ENCODE measurements around the gene FJX1. TPM values are rescaled to one million over a fixed set of nuclear protein-coding genes. Genes with fewer than 3 reads are reported as not detected.
"Not testable (repeated sequence)": the region's sequence is repeated elsewhere in the genome, so short reads cannot be mapped to it uniquely, and the experiment has no call there.

FJX1 gene
- total RNA-seq, 2 experiments from 2014 or later, result 1.1 to 1.2 TPM

DNA sequence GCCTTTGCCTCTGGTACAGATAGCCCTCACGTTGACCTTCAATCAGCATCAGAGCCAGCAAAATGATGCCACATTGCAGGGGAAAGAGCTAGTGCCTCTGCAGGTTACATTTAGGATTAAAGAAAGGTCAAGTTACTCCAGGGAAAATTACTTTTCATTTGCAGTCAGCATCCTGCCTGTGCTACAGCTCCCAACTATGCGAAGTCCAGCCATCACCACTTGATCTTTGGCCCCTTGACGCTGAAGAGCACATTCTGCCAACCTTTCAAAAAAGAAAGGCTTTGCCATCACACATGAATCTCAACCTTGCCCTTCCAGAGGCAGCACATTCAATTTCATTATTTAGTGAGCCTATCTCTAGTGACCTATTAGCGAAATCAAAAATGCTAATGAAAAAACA, 11.3 kb downstream of the FJX1 start:
- ChIA-PET CTCF (no interaction called here), POLR2A (no interaction called here)

DNA sequence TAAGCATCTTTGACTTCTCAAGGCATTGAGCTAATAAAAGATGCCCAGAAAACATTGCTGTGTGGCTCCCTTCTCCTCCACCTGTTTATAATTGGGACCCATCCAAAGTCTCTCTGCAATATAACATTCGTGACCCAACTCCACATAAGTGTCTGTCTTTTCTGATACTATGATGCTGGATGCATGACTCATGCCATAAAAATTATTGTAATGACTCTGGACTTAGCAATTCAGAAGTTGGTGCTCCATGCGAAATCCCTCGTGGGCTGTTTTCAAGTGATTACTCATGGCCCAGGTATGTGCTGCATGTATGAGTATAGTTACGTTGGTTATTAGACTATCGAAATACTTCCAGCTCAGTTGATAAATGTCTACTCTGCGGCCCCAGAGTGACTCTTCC, 11.7 kb downstream of the FJX1 start:
- POLR2A ChIA-PET, result no interaction called here
- CTCF ChIA-PET, result no interaction called here

DNA sequence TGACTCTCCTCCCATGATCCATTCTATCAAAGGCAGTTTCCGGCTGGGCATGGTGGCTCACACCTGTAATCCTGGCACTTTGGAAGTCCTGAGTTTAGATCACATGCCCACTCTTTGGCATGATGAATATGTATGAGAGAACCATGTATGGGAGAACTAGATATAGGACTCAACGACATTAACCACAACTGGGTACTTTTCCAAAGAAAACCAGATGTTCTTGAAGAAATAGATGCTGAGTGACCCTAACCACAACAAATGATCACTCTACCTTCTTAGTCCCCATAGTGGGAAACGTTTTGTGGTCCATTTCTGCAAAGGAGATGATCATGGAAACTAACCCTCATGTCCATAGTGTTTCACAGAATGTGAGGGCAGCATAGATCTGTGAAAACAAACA, 13.6 kb downstream of the FJX1 start:
- CTCF ChIA-PET, result no interaction called here
- POLR2A ChIA-PET, result no interaction called here

DNA sequence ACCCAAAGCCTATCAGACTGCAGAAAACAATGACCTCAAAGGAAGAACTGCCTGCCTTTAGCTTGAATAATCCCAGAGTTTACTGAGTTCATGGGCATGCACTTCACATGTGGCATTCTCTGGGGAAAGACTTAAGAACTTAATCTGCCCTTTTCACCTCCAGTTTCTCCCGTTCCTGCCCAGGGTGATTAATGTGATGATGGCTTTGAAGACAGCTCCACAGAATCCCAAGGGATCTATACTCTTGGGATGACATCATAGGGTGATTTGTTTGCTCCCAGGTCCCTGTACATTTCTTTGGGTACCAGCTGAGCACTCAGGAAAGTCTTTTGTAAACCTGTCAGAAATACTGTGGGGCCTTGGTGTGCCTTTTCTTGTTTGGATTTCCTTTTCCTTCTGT, 14.0 kb downstream of the FJX1 start:
- POLR2A ChIA-PET, result no interaction called here
- CTCF ChIA-PET, result no interaction called here

DNA sequence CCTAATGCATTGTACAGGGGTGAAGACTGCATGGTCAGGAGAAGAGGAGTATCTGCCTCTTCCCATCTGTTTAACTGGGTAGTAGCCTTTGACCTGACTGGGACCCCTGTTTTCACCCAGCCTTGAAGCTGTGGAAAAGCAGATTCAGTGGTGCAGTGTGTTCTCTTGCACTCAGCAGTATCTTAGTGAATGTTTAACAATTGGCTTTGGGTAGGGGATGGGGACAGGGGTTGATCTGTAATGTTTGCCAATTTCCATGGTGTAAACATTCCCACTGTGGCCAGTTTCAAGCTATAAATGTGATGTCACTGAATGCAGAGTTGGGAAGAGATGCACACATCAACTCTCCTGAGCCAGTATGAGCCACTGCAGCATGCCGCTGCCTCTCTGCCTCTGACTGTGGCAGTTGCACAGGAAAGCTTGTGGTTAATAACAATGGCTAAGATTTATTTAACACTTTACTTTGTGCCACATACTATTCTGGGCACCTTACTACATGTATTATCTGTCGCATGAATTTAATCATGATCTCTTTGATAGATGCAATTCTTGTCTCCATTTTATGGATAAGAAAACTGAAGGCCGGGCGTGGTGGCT, 15.7 kb downstream of the FJX1 start:
- ChIA-PET POLR2A (no interaction called here), CTCF (interaction anchor here (0.7 kb wide), 1 partner anchor 615 kb away, joined by 3 read pairs; no protein-coding TSS in a partner anchor)

DNA sequence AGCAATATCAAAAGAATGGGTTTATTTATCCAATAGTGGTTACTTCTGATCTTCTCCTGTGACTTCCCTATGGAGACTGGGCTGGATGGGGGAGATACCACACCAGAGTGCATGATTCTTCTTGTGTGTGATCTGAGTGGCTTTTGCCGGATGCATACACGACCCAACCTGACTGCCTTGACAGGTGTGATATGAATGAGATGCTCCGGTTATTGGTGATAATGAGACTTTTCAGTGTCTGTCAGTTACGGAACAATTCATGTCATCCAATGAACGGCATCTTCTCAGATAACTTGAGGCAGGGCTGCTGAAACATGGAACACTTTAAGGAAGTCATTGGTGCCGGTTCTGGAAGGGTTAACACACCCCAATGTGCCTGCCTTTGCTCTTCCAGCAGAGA, 17.7 kb downstream of the FJX1 start:
- CTCF ChIA-PET, result no interaction called here
- POLR2A ChIA-PET, result no interaction called here

DNA sequence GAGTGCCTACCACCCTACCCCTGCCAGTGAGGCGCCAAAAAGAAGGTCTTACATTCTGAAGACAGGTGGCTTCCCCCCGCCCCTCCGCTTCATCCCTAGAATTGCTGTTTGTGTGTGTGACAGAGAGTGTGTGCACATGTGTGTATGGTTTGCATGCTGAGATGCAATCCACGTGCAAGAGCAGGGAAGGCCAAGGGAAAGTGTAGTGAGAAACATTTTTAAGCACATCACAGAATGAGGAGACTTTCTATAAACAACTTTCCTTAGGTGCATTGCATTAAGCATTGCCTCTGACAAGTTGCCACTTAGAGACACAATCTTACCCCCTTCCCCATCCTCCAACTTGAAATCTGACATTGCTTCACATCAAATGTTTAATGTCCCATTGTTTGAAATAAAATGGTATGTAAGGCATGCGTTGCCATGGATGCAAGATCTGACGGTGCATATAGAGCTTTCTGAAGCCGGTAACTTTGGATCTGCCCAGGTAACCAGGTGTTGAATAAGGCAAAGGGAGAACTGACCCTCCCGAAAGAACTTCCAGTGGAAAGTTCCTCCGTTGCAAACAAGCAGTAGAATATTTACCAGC, 21.4 kb downstream of the FJX1 start:
- CTCF ChIA-PET, result no interaction called here
- POLR2A ChIA-PET, result no interaction called here

DNA sequence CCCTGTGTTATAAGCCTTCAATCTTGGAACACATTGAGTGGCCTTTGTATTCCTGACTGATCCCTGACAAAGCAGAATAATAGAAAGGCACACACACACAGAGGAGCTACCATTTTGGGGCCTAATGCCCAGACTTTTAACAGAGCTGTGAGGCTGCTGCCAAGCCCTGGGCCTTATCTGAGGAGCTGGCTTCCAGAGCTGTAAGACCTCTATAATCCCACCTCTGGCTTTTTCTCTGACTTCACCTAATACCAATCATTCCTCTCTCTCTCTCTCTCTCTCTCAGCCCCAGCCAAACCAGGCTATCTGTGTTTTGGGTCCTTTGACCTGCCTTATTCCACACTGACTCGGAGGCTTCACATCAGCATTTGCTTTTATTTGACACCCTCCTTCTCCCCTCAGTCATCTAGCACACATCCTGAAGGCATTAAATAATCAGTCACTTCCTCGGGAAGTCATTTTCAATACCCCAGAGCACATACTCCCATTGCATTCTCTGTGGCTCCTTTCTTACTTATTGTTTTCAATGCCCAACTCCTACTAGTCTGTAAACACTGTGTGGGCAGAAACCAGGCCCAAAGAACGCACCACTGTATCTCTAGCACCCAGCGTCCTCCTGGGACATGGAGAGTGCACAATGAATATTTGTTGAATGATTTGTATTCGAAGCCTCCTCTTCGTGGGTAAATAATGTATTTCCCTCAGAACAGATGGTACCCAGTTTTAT, 23.1 kb downstream of the FJX1 start:
- CTCF ChIA-PET, result interaction anchor here (0.5 kb wide), 1 partner anchor 133 kb away, joined by 3 read pairs; no protein-coding TSS in a partner anchor
- POLR2A ChIA-PET, result no interaction called here

DNA sequence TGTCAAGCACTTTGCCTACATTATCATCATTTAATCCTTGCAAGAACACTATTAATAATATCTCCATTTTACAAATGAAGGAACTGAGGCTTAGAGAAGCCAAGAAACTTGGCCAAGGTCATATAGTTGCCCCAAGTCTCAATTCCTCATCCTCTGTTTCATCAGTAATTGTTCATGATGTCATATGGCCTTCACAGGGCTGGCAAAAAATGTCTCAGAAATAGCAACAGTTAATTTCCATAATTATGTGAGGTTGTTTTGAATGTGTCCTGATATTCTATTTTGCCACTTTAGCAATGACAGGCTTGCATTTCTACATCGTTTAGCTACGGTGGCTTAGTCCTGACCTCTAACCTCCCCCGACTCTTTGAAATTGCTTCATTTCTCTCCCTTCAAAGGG, 23.7 kb downstream of the FJX1 start:
- CTCF ChIA-PET, result no interaction called here
- POLR2A ChIA-PET, result no interaction called here

DNA sequence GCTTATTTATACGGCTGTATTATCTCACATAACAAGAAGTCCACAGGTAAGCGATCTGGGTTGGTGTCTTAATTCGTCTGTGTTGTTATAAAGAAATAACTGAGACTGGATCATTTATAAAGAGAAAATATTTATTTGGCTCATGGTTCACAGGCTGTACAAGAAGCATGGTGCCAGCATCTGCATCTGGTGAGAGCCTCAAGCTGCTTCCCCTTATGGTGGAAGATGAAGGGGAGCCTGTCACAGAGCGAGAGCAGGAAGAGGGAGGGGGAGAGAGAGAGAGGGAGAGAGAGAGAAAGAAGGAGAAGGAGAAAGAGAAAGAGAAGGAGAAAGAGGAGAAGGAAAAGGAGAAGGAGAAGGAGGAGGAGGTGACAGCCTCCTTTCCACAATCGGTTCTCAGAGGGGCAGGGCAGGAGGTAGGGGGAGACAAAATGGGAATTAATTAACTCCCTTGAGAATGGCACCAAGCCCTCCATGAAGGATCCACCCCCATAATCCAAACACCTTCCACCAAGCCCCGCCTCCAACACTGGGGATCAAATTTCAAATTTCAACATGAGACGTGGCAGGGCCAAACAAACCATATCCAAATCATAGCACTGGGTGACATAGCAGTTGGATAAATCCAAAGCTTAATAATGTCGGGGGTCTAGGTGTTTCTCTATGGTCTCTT, 29.3 kb downstream of the FJX1 start:
- ChIA-PET POLR2A (no interaction called here), CTCF (interaction anchor here (1.0 kb wide), 1 partner anchor 16 kb away, joined by 3 read pairs; no protein-coding TSS in a partner anchor)

DNA sequence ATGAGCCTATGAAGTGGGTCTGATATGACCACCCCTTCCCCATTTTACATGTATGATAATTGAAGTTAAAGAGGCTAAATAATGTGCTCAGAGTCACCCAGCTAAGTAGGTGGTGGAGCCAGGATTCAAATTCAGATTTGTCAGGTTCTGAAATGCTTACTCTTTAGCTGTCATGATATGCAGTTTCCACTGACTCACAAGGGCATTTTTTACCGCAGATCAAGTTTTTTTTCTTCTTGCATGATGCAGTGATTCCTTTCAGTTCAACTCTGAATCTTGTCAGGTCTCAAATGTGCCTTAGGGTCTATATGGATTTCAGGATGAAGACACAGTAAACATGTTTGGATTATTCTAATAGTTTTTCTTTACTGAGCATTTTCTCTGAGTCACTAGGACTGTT, 31.7 kb downstream of the FJX1 start:
- CTCF ChIA-PET, result interaction anchor here (1.2 kb wide), 1 partner anchor 18 kb away, joined by 3 read pairs; no protein-coding TSS in a partner anchor

DNA sequence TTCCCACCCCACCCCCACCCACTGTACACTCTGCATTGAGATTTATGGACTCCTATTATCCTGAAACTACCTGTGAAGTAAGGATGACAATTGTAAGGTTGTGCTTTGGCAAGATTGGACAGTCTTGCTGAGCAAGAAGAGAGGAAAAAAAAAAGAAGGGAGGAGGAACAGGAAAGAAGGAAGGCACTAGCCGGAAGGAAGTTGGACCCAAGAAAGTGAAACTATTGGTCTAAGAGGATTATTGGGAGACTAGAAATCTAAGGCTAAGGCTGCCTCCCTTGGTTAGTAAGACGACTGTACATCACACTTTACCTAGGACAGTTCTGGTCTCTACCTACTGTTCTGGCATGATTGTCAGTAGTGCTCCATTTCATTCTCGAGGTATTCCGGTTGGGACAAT, 32.2 kb downstream of the FJX1 start:
- CTCF ChIA-PET, result interaction anchor here (1.2 kb wide), 1 partner anchor 18 kb away, joined by 3 read pairs; no protein-coding TSS in a partner anchor
- POLR2A ChIA-PET, result no interaction called here

More for the DNA sequence above, 31.7 kb downstream of the FJX1 start:
- POLR2A ChIA-PET, result no interaction called here

DNA sequence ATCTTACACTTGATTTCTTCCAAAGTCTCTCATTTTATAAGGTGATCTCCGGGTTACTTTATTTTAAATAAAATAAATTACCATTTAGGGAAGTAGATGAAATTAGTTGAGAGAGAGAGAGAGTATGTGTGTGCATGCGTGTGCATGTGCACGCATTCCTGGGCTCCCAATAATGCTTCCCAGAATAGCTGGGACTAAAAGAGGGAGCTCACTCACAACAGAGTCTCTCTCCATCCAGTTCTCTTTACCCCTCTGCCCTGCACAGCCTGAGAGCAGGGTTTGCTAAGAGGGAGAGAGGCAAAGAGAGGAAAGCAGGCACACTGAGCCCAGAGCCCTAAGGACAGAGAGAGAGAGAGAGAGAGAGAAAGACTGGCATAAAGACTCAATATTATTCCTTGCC, 33.0 kb downstream of the FJX1 start:
- POLR2A ChIA-PET, result no interaction called here
- CTCF ChIA-PET, result no interaction called here

DNA sequence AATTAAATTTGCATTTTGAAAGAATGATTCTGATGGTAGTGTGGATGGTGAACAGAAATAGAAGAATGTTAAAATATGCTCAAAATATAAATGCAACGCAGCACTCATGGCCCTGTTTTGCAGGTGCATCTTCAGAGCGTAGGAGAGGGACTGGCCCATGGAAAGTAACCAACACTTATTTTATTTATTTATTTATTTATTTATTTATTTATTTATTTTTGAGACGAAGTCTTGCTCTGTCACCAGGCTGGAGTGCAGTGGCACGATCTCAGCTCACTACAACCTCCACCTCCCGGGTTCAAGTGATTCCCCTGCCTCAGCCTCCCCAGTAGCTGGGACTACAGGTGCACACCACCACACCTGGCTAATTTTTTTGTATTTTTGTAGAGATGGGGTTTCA, 34.5 kb downstream of the FJX1 start:
- CTCF ChIA-PET, POLR2A ChIA-PET: not testable (repeated sequence)

DNA sequence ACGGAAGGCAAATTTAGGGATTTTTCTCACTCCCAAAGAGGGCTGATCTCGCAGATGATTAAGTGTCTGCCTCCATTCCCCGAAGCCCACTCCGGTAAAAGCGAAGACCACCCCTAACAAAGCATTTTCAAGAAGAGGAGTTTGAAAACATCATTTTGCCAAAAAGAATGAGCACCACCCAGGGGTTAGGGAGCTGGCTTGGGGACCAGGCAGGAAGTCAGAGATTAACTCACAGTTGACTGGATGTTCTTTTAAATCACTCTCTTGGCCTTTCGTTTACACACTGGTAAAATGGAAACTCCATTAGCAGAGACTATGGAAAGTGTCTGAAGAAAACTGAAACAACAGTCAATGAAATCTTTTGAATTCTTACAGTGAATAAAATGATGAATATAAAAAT, 36.5 kb downstream of the FJX1 start:
- ChIA-PET CTCF (interaction anchor here (0.5 kb wide), 1 partner anchor 180 kb away, joined by 4 read pairs; no protein-coding TSS in a partner anchor), POLR2A (no interaction called here)

DNA sequence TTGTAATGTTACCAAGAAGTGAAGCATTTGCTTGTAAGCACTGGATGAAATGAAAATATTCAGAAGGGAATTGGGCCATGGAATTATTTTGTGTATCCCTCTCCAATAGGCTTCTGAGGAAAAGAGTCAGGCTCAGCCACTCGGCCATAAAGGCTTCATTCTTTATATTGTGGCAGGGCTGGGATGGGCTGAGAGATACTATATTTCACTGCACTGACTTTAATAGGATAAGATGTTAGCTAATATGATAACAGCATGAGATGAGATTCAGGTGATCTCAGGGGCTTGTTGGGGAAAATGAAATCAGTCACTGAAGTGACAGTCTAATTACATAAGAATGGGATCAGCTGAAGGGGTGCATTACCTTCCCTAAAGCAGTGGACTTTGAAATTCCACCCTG, 37.0 kb downstream of the FJX1 start:
- ChIA-PET POLR2A (no interaction called here), CTCF (no interaction called here)

DNA sequence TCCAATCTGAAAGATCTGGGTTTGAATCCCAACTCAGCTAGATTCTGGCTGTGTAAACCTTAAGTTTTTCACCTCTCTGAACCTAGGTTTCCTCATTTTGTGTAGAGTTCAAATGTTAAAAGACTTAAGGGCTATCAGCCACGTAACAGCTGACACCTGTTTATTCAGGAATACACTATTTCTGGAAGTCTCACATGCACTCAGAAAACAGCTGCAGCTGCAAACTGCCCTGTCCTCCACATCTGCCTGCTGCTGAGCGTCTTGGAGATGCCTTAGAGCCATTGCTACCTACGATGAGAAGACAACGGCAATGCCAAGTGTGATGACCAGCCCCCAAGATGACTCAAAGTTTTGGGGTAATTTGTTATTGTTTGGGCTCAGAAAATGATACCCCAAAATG, 37.6 kb downstream of the FJX1 start:
- POLR2A ChIA-PET, result no interaction called here
- CTCF ChIA-PET, result no interaction called here

DNA sequence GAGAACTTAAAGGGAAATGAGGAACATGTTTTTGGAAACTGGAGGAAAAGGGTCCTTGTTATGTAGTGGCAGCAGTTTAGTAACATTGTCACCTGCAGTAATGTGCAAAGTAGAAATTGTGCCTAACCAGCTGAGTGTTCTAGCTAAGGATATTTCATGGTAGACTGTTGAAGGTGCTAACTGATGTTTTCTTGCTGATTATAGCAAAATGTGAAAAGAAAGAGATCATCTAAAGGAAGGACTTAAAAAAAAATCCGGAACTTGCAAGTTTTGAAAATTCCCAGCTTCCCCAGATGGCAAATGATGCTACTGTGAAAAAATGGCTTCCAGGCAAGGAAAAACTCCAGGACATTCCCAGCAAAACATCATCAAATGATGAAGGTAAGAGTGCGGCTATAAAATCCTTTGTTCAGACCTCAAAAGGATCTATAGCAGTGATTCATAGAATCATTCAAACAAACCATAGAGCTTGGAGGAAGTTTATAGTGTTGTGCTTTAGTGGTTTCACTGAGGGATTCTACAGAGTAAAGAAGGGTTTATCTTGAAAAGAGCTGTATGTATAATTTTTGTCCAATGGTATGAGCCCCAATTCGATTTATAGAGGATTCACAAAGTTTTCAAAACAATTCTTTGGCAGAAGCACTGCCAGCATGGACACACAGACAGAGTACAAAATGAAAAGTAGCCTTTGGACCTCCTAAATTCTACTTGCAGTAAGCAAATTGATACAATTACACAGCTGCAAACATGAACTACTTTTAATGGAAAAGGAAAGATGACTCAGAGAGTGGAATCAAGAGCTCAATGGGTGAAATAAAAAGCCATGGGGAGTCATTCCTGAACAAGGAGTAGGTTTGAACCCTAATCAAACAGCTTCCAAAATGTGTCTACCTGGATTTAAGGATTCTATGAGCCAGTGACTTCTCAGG, 40.0 kb downstream of the FJX1 start:
- CTCF ChIA-PET, result no interaction called here
- POLR2A ChIA-PET, result no interaction called here

DNA sequence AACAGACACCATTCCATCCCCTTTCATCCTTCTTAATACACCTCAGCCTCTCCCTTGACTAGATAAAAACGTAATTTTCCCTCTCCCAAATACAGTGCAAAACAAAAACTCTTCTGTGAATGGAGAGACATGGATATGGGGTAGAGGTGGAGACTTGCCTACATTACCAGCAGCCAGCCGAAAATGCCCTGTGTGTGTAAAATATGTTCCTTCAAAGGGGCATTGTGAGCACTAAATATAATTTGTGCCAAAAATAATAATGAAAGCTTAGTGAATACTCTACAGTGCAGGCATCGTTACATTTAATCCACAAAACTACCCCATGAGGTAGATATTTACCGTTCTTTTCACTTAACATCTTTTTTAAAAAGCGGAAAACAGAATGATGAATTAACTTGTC, 43.3 kb downstream of the FJX1 start:
- POLR2A ChIA-PET, result no interaction called here
- CTCF ChIA-PET, result no interaction called here
